ENCODE results near the gene CPNE6. TPM values are rescaled to one million over a fixed set of nuclear protein-coding genes. Genes with fewer than 3 reads are reported as not detected.

The CPNE6 gene
- total and polyA plus RNA-seq, 2 of the 8 experiments (the other 6 are each of a cell fraction or from before 2014, with no cell fraction given), result 0.05 TPM; not detected in 1

GRCh38 chr14:24102357-24103048, 31.1 kb downstream of the CPNE6 start:
- H3K27me3 ChIP-seq (replicated peaks in 1 of 4; ENCODE audit: control insufficient read depth in 3 of 4, extremely low read depth in 1 of 4, insufficient read depth in 3 of 4, low read length in 3 of 4), result no peaks in the 10 kb centered on the region
- POLR2A ChIA-PET (ENCODE audit: partially characterized antibody), result interaction anchor here (0.6 to 23.9 kb wide), 17 partner anchors 8 to 588 kb away, joined by 3 to 626 read pairs (median 8); partner anchors contain the start of genes CPNE6, DCAF11, EMC9 and IRF9

More at GRCh38 chr14:24102357-24103048, 31.1 kb downstream of the CPNE6 start:
- no peak for FAIRE-seq
- Histone ChIP-seq H2BK20ac (ENCODE audit: low read length) (no peak overlapping the region), H3K4ac (replicated peaks; ENCODE audit: insufficient read length, low read depth, low read length) (no peak overlapping the region), H3K18ac (ENCODE audit: extremely low read depth, low read length) (no peak overlapping the region), H2AFZ (ENCODE audit: low read length) (no peak overlapping the region), H3K9ac (replicated peaks in 1 of 4; ENCODE audit: extremely low read depth in 1 of 4, low read depth in 3 of 4, low read length in 3 of 4) (no peak overlapping the region), H4K5ac (ENCODE audit: insufficient read length, low read depth, low read length) (no peak overlapping the region), H3K79me1 (ENCODE audit: low read depth, low read length) (no peaks in the 10 kb centered on the region), H3K9me3 (ENCODE audit: insufficient read depth in 2 of 2, low read depth in 1 of 2, low read length in 1 of 2) (peaks cover 7% of the 10 kb centered on the region in 2 experiments; a peak in 3 of 4 replicates), H3K56ac (replicated peaks; ENCODE audit: insufficient read length, low read depth, low read length) (no peak overlapping the region), H4K8ac (ENCODE audit: extremely low read depth, insufficient read depth, low read length) (peak overlapping the region; percentile 18; the same call in 1 of the 2 replicates), H2BK12ac (ENCODE audit: low read depth, low read length) (no peak overlapping the region), H3K4me2 (ENCODE audit: insufficient read depth in 1 of 2, low read depth in 2 of 2, low read length in 2 of 2) (no peak overlapping the region), H3K4me1 (replicated peaks in 1 of 4; ENCODE audit: control insufficient read depth in 3 of 4, insufficient read depth in 4 of 4, low read length in 3 of 4) (no peaks in the 10 kb centered on the region), H3K23ac (ENCODE audit: insufficient read length) (no peak overlapping the region), H2BK120ac (replicated peaks; ENCODE audit: low read depth, low read length) (no peak overlapping the region), H2AK5ac (ENCODE audit: low read depth, low read length) (no peak overlapping the region), H3K23me2 (ENCODE audit: low read depth, low read length) (no peaks in the 10 kb centered on the region), H2BK5ac (ENCODE audit: low read depth, low read length) (no peak overlapping the region), H2BK15ac (ENCODE audit: low read length) (no peak overlapping the region), H3K27ac (ENCODE audit: low read depth, low read length) (no peak overlapping the region), H3K4me3 (ENCODE audit: extremely low read depth in 1 of 4, insufficient read depth in 2 of 4, low read depth in 3 of 4, low read length in 4 of 4) (no peak overlapping the region), H3K14ac (ENCODE audit: insufficient read length) (no peak overlapping the region), H3K36me3 (ENCODE audit: control insufficient read depth in 2 of 4, insufficient read depth in 4 of 4, low read length in 3 of 4) (peaks cover 9 to 69% (median 47%) of the 10 kb centered on the region in 4 experiments; a peak in 7 of 8 replicates), H4K91ac (replicated peaks; ENCODE audit: insufficient read length, low read length) (no peak overlapping the region), H4K20me1 (replicated peaks in 1 of 2; ENCODE audit: control insufficient read depth in 1 of 2, insufficient read depth in 2 of 2, low read length in 2 of 2) (peaks cover 4 to 8% of the 10 kb centered on the region in 2 experiments), H3K79me2 (ENCODE audit: control insufficient read depth in 1 of 2, insufficient read depth in 2 of 2, low read length in 2 of 2) (no peaks in the 10 kb centered on the region)
- TF ChIP-seq SIRT6 (IDR thresholded peaks at IDR 0.05; ENCODE audit: low read length), result no peak
- no peak for TF ChIP-seq CEBPB (IDR thresholded peaks at IDR 0.05; ENCODE audit: low read depth, low read length)
- TF ChIP-seq ATF3 (IDR thresholded peaks at IDR 0.05; ENCODE audit: insufficient read depth, low read depth, low read length), result no peak
- TF ChIP-seq BRCA1 (IDR thresholded peaks at IDR 0.05; ENCODE audit: low read depth, low read length), result no peak
- no peak for TF ChIP-seq RFX5 (IDR thresholded peaks at IDR 0.05; ENCODE audit: borderline replicate concordance, low read depth, low read length)
- TF ChIP-seq PHF8 (conservative IDR thresholded peaks at IDR 0.05; ENCODE audit: low read depth, low read length), result no peak
- no peak for TF ChIP-seq TAF7 (optimal IDR thresholded peaks at IDR 0.05; ENCODE audit: borderline replicate concordance, low read depth, low read length)
- no peak for TF ChIP-seq CBX8 (IDR thresholded peaks at IDR 0.05; ENCODE audit: borderline replicate concordance, low read depth, low read length)
- TF ChIP-seq JUND (IDR thresholded peaks at IDR 0.05; ENCODE audit: low read length), result no peak
- no peak for DNase-seq (ENCODE audit: low read depth in 1 of 2, low spot score in 2 of 2)
- CTCF ChIA-PET (ENCODE audit: partially characterized antibody), result interaction anchor here (0.7 to 12.2 kb wide), 7 partner anchors 9 to 58 kb away, joined by 3 to 160 read pairs (median 6); partner anchors contain the start of genes IRF9 and PCK2
- 98% methylated on average over 7 of the region's 7 CpGs; no CpG with 5 or more reads in 1 of the 2 experiments for WGBS, 2 experiments (ENCODE audit: extremely low coverage in 1 of 2, insufficient coverage in 1 of 2, insufficient read length in 1 of 2, insufficient replicate concordance in 2 of 2, low coverage in 1 of 2, low lambda C conversion rate in 2 of 2, missing lambda C conversion rate in 1 of 2)

Data from H1 (cell line).